HFFc6 (cell line): ENCODE measurements around the gene MED13L. TPM values are rescaled to one million over a fixed set of nuclear protein-coding genes. Genes with fewer than 3 reads are reported as not detected.
A peak's percentile ranks its signal among the peaks of the same experiment; 100 is the strongest.

Experiments used
- DNase-seq: peaks from one replicate; pipeline ENCODE4 v3.0.0-alpha.2; 2018
- H3K27ac Mint-ChIP-seq: 2 replicates; pipeline ENCODE4 v1.8.0; 2020; ENCODE audit warnings: mild to moderate bottlenecking, mixed read lengths
- H3K27me3 Mint-ChIP-seq: 2 replicates; pipeline ENCODE4 v1.8.0; 2021; ENCODE audit warnings: mild to moderate bottlenecking, moderate library complexity, mixed read lengths; ENCODE audit not compliant: insufficient read depth
- H3K36me3 Mint-ChIP-seq: 2 replicates; pipeline ENCODE4 v1.8.0; 2021; ENCODE audit warnings: low read depth, mixed read lengths
- H3K4me1 Mint-ChIP-seq: 2 replicates; pipeline ENCODE4 v1.8.0; 2020; ENCODE audit warnings: low read depth, mixed read lengths
- H3K4me3 Mint-ChIP-seq: 2 replicates; pipeline ENCODE4 v1.8.0; 2020; ENCODE audit warnings: mild to moderate bottlenecking, moderate library complexity, mixed read lengths
- H3K9me3 Mint-ChIP-seq: 2 replicates; pipeline ENCODE4 v1.8.0; 2020; ENCODE audit warnings: mild to moderate bottlenecking, mixed read lengths
- CTCF ChIP-seq: fragments of 200-600 bp; sonication (generic); IDR thresholded peaks from 2 replicates; pipeline ENCODE4 v1.5.0; 2021; ENCODE audit warnings: antibody characterized with exemption, mild to moderate bottlenecking
- total RNA-seq, 6 experiments: library from RNA; stranded (reverse); fragmentation: NEBNext Ultra II Directional; extraction: Animal tissue kit (Norgen Biotek cat#: 25700); gene quantifications; 2 replicates in 1 of 6; 3 replicates in 5 of 6; pipeline ENCODE4 v1.2.3, GENCODE V29; 2021

MED13L gene
- total RNA-seq, 6 experiments from 2014 or later = 74.5 to 84.2 (median 77.7) TPM

DNA sequence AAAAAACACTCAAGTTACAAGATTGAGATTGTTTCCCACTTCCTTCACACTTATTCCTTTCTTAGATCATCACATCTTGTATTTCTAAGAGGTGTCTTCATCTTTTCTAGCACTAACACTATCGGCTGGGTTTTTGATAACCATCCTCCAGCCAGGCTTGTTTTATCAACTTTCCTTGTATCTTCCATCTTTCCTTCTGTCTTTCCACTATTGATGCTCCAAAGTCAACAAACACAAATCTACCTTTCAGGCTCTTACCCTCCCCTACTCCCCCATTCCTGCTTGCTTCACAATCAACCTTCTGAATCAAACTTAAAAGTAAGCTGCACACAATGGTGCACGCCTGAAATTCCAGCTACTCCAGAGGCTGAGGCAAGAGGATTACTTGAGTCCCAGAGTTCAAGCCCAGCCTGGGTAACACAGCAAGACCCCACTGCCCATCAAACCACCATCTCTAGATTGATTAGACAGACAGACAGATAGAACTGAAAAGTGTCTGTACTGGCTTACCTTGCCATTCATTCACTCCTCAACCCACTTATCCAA lies 12.9 kb downstream of the MED13L start:
- no peaks in the 10 kb centered on the region for H3K36me3 Mint-ChIP-seq
- H3K27ac Mint-ChIP-seq = peak overlapping the region; percentile 34; the same call in 1 of the 2 replicates
- no peak overlapping the region for H3K4me3 Mint-ChIP-seq
- no peak for TF ChIP-seq CTCF
- H3K9me3 Mint-ChIP-seq = no peaks in the 10 kb centered on the region
- peaks cover 38% of the 10 kb centered on the region for H3K4me1 Mint-ChIP-seq
- H3K27me3 Mint-ChIP-seq = no peaks in the 10 kb centered on the region
- DNase-seq = no peak

DNA sequence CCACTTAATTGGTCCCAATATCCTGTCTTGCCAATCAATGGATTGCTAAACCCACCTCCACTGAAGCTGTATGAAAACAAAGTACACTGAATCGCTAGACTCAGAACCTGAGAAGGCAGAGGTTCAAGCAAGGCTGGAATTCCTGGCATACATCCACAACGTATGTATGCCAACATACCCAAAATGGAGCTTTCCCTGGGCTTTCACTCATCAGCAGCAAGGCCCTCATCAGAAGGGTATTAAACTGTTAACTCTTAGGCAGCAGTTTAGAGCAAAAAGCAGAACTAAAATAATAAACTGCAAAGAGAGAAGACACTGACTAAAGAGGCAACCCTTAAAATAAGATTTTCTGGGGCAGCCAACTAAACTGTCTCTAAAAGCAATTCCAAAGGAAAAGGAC lies 13.6 kb downstream of the MED13L start:
- Mint-ChIP-seq H3K4me1 (peaks cover 40% of the 10 kb centered on the region), H3K27ac (no peak overlapping the region), H3K4me3 (no peak overlapping the region), H3K36me3 (no peaks in the 10 kb centered on the region), H3K9me3 (no peaks in the 10 kb centered on the region), H3K27me3 (no peaks in the 10 kb centered on the region)
- no peak for DNase-seq
- no peak for TF ChIP-seq CTCF

GRCh38 chr12:116263431-116263830 lies 14.1 kb downstream of the MED13L start:
- H3K9me3 Mint-ChIP-seq = no peaks in the 10 kb centered on the region

GRCh38 chr12:116262741-116263140 lies 14.8 kb downstream of the MED13L start:
- Mint-ChIP-seq H3K4me3 (no peak overlapping the region), H3K9me3 (no peaks in the 10 kb centered on the region), H3K27ac (no peak overlapping the region), H3K4me1 (peaks cover 47% of the 10 kb centered on the region), H3K36me3 (no peaks in the 10 kb centered on the region), H3K27me3 (no peaks in the 10 kb centered on the region)
- no peak for TF ChIP-seq CTCF
- DNase-seq = no peak

More at GRCh38 chr12:116263431-116263830, 14.1 kb downstream of the MED13L start:
- Mint-ChIP-seq H3K36me3 (no peaks in the 10 kb centered on the region), H3K4me1 (peaks cover 42% of the 10 kb centered on the region), H3K27ac (no peak overlapping the region), H3K4me3 (no peak overlapping the region), H3K27me3 (no peaks in the 10 kb centered on the region)
- TF ChIP-seq CTCF = no peak
- DNase-seq = no peak

DNA sequence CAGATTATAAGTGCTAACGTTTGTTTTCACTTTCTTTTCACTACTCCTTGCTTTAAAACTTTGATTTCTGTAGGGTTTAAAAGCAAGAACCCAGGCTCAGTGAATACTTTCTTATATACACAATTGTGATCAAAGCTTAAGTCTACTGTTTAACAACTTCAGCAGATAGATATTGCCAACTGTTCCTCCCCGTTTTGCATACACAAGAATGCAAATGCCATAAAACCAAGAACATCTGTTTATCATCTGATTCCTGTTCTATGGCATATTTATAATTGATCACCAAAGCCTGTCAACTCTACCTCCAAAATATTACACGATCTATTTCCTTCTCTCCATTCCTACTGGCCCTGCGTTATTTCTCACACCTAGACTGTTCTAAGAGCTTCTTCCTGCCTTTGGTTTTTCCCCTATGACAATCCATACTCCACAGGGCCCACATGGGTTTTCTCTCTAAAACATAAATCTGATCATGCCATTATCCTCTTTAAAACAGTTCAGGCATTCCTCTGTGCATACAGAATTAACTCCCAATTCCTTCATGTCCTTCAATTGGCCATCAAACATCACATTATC lies 15.9 kb downstream of the MED13L start:
- H3K27ac Mint-ChIP-seq = no peak overlapping the region
- no peaks in the 10 kb centered on the region for H3K36me3 Mint-ChIP-seq
- H3K4me1 Mint-ChIP-seq = peaks cover 58% of the 10 kb centered on the region
- no peak for TF ChIP-seq CTCF
- DNase-seq = no peak
- no peaks in the 10 kb centered on the region for H3K9me3 Mint-ChIP-seq
- no peak overlapping the region for H3K4me3 Mint-ChIP-seq
- H3K27me3 Mint-ChIP-seq = no peaks in the 10 kb centered on the region
